GM04503 (cell line): ENCODE results near the gene APBA1.
A peak's percentile ranks its signal among the peaks of the same experiment; 100 is the strongest.

Experiments
- DNase-seq: peaks from one replicate; pipeline ENCODE4 v3.0.0-alpha.2; 2012; ENCODE audit warnings: low read depth

The APBA1 gene

DNA sequence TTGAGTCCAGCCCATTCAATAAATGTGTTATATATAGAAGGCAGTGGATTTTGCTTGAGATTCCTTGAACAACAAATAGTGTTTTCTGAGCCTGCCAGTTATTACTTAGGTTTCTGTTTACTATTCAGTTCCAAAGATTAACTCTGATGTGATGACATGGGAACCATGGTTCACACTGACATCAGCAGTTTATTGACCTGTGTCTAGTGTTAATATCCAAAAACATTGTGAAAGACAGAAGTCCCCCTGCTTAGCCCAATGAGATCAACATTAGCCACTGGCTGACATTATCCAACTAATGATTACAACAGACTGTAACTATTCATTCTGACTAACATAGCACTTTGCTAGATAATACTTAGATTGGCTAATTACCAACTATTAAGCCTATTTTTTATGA lies 14.9 kb downstream of the APBA1 start:
- no peak for DNase-seq

DNA sequence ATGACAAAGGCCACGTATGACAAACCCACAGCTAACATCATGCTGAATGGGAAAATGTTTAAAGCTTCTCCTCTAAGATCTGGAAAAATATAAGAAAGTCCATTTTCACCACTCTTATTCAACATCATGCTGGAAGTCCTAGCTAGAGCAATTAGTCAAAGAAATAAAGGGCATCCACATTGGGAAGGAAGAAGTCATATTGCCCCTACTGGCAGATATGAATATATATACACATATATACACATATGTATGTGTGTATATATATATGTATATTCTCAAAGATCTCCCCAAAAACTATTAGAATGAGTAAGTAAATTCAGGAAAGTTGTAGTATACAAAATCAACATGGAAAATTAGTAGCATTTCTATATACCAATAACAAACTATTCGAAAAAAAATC lies 17.1 kb downstream of the APBA1 start:
- no peak for DNase-seq

DNA sequence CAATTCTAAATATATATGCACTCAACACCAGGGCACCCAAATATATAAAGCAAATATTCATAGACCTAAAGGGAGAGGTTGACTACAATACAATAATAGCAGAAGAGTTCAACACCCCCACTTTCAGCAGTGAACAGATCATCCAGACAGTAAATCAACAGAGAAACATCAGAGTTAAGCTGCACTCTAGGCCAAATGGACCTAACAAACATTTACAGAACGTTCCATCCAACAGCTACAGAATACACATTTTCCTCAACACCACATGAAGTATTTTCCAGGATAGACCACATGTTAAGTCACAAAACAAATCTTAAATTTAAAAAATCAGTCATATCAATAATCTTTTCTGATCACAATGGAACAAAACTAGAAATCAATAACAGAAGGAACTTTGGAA lies 18.9 kb downstream of the APBA1 start:
- no peak for DNase-seq

DNA sequence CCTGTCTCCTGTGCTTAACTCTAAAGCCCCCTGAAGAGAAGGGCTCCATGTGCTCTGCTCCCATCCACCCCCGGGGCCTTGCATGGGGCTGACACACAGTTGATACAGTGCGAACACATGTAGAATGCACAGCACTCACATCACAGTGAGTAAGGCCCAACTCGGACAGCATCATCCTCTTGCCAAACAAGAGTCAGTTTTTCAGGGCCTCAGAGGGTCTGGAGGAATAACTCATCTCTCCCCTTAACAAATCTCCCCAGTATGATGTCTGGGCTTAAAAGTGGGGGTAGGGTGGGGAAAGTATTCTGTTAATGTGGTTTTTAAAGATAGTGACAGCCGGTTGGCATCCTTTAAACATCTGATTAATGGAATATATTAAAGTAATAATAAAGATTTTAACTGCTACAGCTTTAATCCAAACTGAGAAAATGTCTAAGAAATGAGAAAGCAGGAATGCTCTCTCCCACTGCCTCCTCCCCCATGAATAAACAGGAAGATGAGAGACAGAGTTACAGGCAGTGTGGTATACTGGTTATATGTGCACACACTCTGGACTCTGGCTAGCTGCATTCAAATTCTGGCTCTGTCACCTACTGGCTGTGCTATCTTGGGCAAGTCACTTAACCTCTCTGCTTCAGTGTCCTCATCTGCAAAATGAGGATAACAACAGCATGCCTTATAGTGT lies 22.5 kb downstream of the APBA1 start:
- no peak for DNase-seq

DNA sequence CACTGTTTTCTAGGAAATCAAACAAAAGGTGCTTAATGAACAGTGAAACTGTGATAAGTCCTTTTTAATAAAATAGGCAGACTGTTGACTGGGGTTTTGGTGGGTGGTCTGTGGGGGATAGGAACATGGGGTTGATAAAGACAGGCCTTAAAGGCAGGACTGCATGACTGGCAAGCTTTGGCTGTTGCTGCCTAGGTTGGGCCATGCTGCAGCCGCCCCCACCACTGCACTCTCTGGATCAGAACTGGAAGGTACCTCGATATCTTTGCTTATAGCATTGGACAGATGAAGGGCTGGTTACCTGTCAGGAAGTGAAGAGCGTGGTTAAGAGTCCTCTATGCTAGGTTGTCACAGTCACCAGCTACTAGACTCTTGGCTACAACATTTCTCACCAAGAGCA lies 24.4 kb downstream of the APBA1 start:
- no peak for DNase-seq

DNA sequence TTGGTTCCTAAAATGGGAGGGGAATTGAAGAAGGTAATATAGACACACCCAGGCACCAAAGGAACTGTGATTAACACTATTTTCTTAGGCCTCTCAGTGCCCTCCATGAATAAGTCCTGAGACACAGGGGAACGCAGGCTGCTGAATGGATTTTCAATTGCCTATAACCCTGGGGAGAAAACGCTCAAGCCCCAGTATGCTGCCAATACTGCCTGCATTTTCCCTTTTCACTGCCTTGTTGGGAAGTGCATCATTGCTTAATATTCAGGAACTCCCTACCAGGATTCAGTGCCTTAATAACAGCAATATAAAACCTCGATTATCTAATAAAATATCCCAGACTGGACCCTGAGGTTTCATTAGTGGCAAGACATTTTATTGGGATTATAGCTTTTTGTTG lies 25.4 kb downstream of the APBA1 start:
- DNase-seq, result no peak

DNA sequence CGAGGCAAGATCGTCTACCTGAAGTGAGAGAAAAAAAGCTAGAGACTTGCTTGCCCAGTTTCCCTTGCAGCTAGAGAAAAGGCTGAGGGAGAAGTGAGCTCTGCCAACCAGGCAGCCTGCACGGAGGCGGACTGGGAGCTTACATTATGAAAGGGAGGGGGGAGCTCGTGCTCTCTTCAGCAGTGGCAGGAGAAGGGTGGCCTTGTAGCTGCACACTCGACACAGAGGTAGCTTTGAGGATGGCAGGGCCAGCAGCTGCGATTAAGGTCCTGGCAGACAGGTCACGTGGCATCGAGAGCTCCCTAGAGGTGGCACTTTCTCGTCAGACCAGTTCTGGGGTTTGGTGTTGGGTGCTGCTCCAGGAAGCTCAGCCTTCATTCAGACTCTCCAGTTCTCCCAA lies 26.7 kb downstream of the APBA1 start:
- no peak for DNase-seq

DNA sequence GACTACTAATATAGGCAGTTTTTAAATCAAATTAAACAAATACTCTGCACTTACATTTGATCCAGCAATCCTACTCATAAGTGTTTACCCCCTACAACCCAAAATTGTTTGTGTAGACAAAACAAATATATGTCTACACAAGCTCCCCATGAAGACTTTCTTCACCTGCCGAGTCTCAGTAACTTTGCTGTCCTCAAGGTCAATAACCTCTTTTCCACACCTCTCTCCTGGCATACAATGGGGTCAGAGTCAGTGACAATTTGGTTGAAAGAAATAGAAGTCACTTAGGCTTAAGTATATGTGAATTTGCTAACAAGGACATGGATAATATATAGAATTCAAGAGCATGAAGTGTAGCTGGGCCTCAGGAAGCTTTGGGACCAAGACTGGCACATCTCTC lies 29.1 kb downstream of the APBA1 start:
- DNase-seq, result no peak

DNA sequence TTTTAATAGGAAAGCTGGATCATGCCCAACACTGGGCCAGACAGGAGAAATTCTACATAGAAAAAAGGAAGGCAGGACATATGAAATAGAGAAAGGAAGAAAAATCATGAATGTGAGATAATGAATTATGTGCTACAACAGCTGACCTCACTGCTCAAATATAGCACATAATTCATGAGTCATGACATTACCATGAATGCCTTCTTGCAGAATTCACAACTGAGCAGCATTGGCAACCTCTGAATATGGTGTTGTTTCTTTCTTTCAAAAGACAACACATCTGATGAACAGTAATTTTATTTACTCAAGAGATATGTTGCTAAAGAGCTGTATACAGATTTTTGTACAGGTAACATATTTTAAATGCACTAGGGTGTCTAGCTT lies 34.4 kb downstream of the APBA1 start:
- DNase-seq, result peak; percentile 39

DNA sequence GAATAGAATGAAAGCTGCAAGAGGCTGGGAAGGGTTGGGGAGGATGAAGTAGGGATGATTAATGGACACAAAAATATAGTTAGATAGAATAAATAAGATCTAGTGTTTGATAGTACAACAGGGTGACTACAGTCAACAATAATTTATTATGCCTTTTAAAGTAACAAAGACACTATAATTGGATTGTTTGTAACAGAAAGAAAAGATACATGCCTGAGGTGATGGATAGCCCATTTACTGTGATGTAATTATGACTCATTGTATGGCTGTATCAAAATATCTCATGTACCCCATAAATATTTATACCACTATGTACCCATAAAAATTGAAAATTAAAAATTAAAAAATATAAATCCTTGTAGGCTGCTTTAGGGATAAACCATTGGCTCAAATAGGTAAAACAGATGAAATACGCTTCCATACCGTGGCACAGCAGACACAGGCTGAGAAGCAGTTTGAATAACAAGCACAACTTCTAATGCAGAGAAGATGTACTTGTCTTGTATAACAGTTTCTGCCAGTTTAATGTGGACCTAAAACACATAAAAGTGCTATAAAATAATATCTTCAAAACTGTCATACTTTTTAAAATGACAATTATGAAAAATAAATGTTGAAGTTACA lies 34.9 kb downstream of the APBA1 start:
- DNase-seq, result no peak

DNA sequence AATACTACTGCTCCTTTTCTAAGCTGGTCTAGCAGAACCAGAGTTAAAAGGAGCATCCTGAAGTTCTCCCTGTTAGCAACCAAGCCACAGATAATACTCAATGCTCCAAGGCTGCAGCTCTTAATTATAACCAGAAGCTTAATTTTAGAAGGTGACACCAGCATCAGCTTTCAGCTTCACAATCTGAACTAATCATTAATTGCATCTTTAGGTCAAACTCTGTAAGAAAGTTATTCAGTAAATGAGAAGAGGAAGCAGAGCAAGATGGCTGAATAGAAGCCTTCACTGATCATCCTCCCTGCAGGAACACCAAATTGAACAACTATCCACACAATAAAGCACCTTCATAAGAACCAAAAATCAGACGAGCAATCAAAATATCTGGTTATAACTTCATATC lies 38.5 kb downstream of the APBA1 start:
- no peak for DNase-seq

DNA sequence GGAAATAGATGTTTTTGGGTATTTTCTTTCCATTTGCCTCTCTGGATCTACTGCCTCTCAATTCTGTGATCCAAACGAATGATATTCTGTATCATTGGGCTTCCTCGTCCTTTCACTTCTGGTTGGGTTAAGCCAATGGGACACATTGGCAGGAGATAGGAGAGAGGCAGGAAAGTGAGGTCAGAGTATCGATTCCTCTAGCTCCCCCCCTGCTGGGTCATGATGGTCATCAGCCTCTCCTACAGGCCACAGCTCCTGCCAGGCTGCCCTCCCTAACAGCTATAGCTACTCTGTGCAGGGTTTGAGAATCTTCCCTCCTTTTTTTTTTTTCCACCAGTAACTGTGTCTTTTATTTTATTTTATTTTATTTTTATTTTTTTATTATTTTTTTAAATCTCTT lies 39.4 kb downstream of the APBA1 start:
- no peak for DNase-seq

DNA sequence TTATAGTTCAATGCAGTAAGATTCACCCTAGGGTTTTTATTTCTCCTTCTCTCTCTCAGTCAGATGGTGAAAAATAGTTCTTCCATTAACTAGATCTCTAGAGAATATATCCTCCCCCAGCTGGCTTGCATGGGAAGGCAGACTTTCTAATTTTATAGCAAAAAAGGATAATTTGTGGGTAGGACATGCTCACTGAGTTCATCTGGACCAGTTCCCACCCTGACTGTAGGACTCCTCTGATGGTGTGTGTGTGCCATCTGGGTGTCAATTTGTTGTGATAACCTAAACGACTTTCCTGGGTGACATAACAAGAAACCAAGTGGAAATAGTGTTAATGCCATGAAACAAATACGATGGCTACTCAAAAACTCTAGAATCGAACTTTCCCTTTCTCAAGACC lies 44.9 kb downstream of the APBA1 start:
- DNase-seq, result no peak

DNA sequence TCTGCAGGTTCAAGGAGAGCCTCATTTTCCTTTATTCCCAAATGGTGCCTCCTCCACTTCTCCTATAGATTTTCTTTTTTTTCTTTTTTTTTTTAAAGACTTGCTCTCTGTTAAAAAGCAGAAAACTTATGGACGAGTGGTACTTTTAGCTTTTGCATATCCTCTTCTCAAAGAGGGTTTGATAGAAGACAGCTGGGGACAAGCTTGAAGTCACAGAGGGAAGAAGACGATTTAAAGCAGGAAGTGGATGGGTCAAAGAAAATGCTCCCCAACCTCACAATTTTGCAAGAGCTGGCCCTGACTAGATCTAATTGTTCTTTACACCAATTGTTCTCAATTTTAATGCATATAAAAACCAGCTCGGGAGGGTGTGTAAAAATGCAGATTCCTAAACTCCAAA lies 48.9 kb downstream of the APBA1 start:
- DNase-seq, result no peak

DNA sequence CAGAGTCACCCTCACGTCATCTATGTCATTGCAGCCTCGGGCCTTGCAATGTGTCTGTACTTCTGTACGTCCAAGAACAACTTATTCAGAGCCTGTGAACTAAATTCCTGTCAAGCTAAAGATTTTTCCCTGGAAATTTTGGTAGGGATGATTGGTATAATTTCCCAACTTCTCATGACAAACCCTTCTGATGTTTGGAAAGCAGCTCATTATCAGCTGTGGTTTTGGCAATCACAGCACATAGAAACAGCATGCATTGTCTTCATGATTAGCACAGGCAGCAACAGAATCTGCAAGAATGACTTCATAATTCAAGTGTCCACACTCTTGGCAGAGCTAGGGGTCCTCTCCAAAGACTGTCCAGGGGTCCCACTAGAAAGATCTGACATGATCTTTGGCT lies 49.5 kb downstream of the APBA1 start:
- peak; percentile 54 for DNase-seq

DNA sequence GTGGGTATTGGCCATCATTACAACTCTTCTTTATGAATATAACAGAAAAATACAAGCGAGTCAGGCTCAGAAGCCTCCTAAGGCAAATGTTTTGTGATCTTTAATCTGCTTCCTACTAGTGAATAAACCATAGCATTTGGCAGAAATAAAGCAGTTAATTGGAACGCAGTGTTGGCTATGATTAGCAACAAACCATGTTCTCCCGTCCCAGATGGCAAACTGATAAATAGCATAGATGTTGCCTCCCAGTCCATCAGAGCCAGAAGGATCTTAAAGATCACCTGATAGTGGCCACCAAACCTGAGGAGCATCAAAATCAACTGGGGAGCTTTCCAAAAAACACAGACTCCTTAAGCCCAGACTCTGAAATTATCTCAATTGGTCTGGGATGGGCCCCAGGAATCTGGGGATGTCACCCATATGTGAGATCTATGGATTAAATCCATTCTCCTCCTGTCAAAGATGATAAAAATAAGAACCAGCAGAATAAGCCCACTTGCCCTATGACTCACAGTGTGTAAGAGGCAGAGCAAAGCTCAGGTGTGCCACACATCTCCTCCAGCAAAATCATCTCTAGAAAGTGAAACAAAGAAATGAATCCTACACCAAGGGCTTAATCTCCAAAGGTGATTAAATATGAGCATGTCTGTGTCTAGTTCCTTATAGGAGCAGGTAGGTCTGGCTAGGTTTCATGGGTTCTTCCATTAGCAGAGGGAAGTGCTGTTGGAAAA lies 50.3 kb downstream of the APBA1 start:
- no peak for DNase-seq

DNA sequence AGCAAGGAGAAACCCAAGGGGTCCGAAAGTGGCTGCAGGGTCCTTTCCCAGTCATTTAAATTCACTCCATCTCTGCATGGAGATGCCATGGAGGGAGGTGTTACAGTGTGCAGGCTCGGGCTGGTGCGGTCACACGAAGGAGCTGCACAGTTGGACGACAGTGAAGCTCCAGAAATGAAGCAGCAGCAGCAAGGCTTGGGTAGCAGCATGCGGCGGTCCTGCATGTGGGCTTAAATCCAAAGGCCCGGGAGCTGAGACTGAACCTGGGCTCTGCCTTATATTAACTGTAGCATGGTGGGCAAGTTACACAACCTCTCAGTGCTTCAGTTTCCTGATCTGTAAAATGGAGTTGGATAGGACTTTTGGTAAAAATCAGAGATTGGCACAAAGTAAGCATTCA lies 51.4 kb downstream of the APBA1 start:
- no peak for DNase-seq

DNA sequence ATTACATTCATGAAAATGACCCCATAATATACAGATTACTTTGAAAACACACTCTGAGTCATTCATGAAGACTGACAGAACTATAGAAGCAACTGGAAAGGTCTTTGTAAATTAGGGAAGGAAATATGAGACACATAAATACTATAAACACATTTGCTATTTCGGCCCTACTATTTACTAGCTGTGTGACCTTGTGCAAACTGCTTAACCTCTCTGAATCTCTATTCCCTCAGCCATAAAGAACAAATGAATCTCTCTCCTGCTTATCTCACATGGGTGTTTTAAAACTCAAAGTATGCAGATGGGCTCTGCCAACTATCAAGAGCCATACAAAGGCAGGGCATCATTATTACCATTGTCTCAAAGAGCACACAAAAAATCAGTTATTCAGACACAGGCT lies 52.9 kb downstream of the APBA1 start:
- DNase-seq, result no peak

DNA sequence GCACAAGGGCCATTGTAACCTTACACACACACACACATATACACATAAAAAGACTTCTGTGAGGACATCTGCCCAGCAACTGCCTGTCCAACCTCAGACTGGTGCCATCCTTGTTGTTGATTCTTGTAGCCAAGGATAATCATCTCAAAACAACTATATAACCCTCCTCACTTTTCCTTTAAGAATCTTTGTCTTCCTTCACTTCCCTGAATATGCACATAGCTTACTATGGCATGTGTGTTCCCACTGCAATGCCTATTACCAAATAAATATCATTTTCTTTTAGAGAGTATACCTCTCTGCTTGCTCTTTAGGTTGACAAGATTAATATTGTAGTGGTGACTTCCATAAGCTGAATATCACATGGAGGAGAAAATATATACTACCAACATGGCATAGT lies 55.2 kb downstream of the APBA1 start:
- no peak for DNase-seq

DNA sequence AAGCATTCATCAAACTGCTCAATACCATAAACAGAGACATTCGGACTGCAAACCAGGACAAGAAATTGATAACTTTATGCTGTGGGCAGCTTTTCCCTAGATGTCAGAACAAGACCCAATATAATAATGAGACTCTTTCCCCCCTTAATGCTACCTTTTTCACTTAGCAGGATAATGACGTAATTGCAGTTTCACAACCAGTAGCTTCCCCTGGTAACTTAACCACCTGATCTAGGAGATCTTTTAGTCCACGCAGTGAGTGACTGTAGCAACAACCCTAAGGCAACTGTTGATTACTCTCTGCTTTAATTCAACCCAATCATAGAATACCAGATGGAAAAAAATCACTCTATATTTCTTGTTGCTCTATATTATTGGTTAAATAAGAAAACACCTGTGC lies 56.3 kb downstream of the APBA1 start:
- no peak for DNase-seq

DNA sequence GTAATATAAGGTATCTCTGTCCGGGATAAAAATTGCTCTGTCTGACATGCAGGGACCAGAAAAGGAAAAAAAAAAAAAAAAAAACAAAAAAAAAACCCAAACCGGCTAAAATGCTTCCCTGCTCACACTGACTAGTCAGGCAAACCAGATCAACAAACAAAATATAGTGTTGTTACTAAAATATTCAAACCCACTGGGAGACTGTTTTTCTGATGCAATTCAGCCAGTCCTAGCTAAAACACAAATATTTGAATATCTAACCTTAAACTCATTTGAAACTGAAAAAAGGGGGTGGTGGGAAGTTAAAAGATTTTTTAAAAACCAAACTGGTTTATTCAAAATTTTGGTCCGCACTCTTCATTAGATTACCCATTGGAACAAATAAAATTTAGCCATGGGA lies 61.0 kb downstream of the APBA1 start:
- no peak for DNase-seq

DNA sequence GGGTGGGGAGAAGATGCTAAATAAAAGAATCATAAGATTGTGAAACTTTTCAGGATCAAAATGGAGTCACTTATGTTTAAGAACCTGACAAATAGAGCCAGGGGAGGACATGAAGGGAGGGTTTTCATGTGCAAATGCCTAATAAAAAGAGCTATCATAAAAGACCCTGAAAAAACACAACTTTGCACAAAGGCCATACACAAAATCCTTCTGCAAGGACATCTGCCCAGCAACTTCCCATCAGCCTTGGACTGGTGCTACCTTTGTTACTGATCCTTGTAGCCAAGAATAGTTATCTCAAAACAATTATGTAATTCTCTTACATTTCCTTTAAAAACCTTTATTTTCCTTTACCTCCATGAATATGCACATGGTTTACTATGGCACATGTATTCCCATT lies 63.0 kb downstream of the APBA1 start:
- DNase-seq, result no peak

DNA sequence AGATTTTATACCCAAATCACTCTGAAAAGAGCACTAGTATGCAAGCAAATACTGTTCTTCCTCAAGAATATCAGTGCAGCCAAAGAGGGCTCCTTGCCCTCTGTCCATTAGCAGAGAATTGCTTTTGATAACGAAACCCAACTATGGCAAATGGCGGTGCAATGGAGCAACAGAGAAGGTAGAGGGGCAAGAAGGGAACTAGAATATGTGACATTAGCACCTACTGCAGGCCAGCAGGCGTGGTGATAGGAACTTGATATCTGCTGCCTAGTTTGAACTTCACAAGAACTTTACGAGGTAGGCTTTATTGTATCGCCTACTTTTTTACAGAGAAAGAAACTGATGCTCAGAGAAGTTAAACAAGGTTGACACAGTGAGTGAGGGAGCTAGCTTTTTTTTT lies 66.1 kb downstream of the APBA1 start:
- no peak for DNase-seq

DNA sequence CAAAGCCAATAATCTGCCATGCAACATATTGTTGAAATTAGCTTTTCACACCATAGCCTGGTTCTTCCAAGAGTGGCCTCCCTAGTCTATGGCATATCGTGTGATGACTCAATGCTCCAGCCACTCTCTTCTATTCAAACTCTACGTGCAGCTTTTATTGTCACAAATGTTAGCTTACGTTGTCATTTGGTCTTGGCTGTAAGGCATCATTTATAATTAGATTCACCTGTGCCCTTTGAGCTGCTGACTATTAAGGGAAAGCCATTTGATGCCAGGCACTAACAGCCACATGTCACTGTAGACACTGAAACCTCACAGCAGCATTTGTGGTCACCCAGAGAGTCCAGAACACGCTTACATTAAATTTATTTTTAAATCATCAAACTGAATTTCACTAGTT lies 66.8 kb downstream of the APBA1 start:
- DNase-seq, result no peak
